Large intestine (tissue), 3 donors: ENCODE measurements around the gene MPRIP. TPM values are rescaled to one million over a fixed set of nuclear protein-coding genes. Genes with fewer than 3 reads are reported as not detected.

Experiments
- DNase-seq, 2 donors: peaks; one replicate each; pipeline versions ENCODE4 v3.0.0 to v3.0.0-alpha.2; 2013
- H3K27ac ChIP-seq: one replicate; pipeline ENCODE4 v1.5.1; 2013; ENCODE audit warnings: low read length
- H3K27me3 ChIP-seq: 2 replicates; pipeline ENCODE4 v1.6.1; 2013; ENCODE audit warnings: low read length; ENCODE audit not compliant: control insufficient read depth, insufficient read depth
- H3K36me3 ChIP-seq: 2 replicates; pipeline ENCODE4 v1.6.1; 2013; ENCODE audit warnings: low read length; ENCODE audit not compliant: control insufficient read depth, insufficient read depth
- H3K4me1 ChIP-seq: one replicate; pipeline ENCODE4 v1.6.1; 2013; ENCODE audit warnings: low read length; ENCODE audit not compliant: control insufficient read depth, insufficient read depth
- H3K4me3 ChIP-seq: one replicate; pipeline ENCODE4 v1.5.1; 2013; ENCODE audit warnings: low read length
- H3K9me3 ChIP-seq: one replicate; pipeline ENCODE4 v1.6.1; 2013; ENCODE audit warnings: mild to moderate bottlenecking, low read depth, low read length, moderate library complexity; ENCODE audit not compliant: control insufficient read depth
- WGBS: methylation state at CpG from one replicate; pipeline ENCODE4 v1.1.5; 2013; ENCODE audit warnings: low lambda C conversion rate; ENCODE audit not compliant: insufficient coverage; 5-methylcytosine and 5-hydroxymethylcytosine counted together
- polyA plus RNA-seq: library from polyadenylated mRNA; unstranded; fragments of 120-200 nt; gene quantifications from one replicate; pipeline ENCODE4 v1.2.1, GENCODE V29; 2013

MPRIP gene
- polyA plus RNA-seq, 1 donor = 178 TPM

DNA sequence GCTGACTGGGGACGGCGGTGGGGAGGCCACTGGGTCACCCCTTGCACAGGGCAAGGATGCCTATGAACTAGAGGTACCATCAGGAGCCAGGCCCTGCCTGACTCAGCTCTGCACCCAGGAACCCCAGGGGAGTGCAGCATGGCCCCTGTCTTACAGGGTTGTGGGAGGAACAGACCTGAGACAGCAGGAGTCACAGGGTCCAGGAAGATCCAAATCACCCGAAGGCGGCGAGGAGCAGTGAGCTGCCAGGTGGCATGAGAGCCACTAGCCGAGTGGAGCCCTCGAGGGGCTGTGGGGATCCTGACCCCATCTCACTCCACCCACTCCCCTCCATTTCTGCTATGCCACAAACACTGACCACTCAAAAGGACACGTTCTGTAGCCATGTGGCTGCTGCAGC is 133.1 kb downstream of the MPRIP start:
- WGBS = no CpG with 5 or more reads among the region's 8 CpGs
- DNase-seq = no peak
- Histone ChIP-seq H3K4me3 (no peak overlapping the region), H3K27me3 (no peaks in the 10 kb centered on the region), H3K9me3 (no peaks in the 10 kb centered on the region), H3K36me3 (peaks cover 96% of the 10 kb centered on the region), H3K4me1 (no peaks in the 10 kb centered on the region), H3K27ac (no peak overlapping the region)

- no peak overlapping the region for H3K27ac ChIP-seq
- peaks cover 97% of the 10 kb centered on the region for H3K36me3 ChIP-seq
- no peak for DNase-seq
Measured at GRCh38 chr17:17175917-17176316, 133.7 kb downstream of the MPRIP start.

DNA sequence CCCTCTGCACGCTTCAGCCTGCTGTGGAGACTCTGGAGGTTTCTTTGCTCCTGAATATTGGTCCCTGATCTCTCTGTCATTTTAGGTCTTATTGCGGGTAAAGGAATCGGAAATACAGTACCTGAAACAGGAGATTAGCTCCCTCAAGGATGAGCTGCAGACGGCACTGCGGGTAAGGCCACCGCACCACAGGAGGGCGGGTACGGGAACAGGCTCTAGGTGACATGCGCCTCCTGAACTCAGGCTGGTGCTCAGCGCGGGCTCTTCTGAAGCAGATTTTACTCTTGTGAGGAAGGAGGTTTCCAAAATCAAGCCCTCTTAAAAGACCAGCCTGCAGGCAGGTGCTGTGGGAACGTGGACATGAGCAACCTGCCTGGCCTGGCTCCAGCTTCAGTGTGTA is 134.1 kb downstream of the MPRIP start:
- Histone ChIP-seq H3K36me3 (peaks cover 97% of the 10 kb centered on the region), H3K27ac (no peak overlapping the region), H3K27me3 (no peaks in the 10 kb centered on the region), H3K9me3 (no peaks in the 10 kb centered on the region), H3K4me3 (no peak overlapping the region), H3K4me1 (no peaks in the 10 kb centered on the region)
- DNase-seq = no peak
- no CpG with 5 or more reads among the region's 12 CpGs for WGBS

More at GRCh38 chr17:17175917-17176316, 133.7 kb downstream of the MPRIP start:
- no peaks in the 10 kb centered on the region for H3K27me3 ChIP-seq
- H3K4me3 ChIP-seq = no peak overlapping the region
- no peaks in the 10 kb centered on the region for H3K4me1 ChIP-seq
- no peaks in the 10 kb centered on the region for H3K9me3 ChIP-seq
- no CpG with 5 or more reads among the region's 12 CpGs for WGBS

GRCh38 chr17:17177176-17177575 is 134.9 kb downstream of the MPRIP start:
- Histone ChIP-seq H3K27me3 (no peaks in the 10 kb centered on the region), H3K9me3 (no peaks in the 10 kb centered on the region), H3K27ac (no peak overlapping the region), H3K4me3 (no peak overlapping the region), H3K36me3 (peaks cover 97% of the 10 kb centered on the region), H3K4me1 (no peaks in the 10 kb centered on the region)
- no peak for DNase-seq
- WGBS = no CpG with 5 or more reads among the region's 12 CpGs

DNA sequence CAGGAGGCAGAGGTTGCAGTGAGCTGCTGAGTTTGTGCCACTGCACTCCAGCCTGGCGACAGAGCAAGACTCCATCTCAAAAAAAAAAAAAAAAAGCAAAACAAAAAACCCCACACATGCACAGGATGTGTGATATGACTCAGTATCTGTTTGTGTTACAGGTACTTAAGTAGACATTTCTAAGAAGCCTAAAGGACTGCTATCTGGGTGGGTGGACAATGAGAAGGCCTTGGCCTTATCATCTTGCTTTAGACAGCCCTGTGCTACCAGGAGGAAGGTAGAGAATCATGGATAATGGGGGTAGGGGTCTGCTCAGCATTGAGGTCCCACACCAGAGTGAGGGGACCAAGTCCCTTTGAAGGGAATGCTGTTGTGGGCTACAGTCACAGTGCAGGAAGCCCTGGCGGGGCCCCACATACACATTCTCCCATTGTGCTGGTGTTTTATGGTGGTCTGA is 137.1 kb downstream of the MPRIP start:
- WGBS = no CpG with 5 or more reads among the region's 2 CpGs
- DNase-seq = no peak
- no peaks in the 10 kb centered on the region for H3K27me3 ChIP-seq
- H3K4me1 ChIP-seq = no peaks in the 10 kb centered on the region
- H3K9me3 ChIP-seq = no peaks in the 10 kb centered on the region
- H3K27ac ChIP-seq = no peak overlapping the region
- no peak overlapping the region for H3K4me3 ChIP-seq
- H3K36me3 ChIP-seq = peaks cover 93% of the 10 kb centered on the region

GRCh38 chr17:17180141-17180603 is 137.9 kb downstream of the MPRIP start:
- no peaks in the 10 kb centered on the region for H3K9me3 ChIP-seq
- peaks cover 92% of the 10 kb centered on the region for H3K36me3 ChIP-seq
- H3K4me3 ChIP-seq = no peak overlapping the region
- H3K27me3 ChIP-seq = no peaks in the 10 kb centered on the region
- no peak for DNase-seq
- no peaks in the 10 kb centered on the region for H3K4me1 ChIP-seq
- WGBS = no CpG with 5 or more reads among the region's 9 CpGs
- no peak overlapping the region for H3K27ac ChIP-seq

DNA sequence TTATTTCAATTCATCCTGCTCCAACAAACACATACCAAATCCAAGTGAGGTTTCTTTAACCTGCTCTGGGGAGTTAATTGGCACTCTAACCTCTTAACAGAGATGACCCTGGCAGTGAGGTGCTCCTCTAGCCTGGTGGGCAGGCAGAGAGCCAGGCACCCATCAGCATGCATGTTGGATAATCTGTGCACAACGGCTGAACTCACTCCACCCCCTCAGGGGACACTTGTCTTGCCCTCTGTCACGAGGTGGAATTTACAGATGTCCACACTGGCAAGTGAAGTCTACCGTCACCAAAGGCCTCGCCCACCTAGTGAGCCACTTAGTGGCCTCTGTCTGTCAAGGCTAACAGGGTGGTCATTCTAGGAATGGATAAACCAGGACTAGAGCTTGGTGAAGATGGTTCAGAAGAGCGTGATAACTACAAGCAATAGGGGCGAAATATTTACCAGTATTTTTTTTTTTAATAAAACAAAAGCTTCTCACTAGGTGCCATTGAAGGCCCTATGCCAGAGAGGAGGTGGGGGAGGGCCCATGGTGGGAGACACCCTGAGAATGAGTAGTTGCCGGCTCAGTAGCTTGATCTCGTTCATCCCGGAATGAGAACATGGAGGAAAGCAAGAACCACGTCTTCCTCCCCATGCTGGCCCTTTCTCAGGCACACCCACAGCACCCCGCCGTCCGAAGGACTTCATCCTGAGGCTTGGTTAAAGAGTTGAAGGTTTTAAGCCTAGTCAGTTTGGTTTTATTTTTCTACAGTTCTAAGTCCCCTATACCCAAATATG is 138.7 kb downstream of the MPRIP start:
- no peaks in the 10 kb centered on the region for H3K4me1 ChIP-seq
- 100% methylated on average over 3 of the region's 13 CpGs for WGBS

DNA sequence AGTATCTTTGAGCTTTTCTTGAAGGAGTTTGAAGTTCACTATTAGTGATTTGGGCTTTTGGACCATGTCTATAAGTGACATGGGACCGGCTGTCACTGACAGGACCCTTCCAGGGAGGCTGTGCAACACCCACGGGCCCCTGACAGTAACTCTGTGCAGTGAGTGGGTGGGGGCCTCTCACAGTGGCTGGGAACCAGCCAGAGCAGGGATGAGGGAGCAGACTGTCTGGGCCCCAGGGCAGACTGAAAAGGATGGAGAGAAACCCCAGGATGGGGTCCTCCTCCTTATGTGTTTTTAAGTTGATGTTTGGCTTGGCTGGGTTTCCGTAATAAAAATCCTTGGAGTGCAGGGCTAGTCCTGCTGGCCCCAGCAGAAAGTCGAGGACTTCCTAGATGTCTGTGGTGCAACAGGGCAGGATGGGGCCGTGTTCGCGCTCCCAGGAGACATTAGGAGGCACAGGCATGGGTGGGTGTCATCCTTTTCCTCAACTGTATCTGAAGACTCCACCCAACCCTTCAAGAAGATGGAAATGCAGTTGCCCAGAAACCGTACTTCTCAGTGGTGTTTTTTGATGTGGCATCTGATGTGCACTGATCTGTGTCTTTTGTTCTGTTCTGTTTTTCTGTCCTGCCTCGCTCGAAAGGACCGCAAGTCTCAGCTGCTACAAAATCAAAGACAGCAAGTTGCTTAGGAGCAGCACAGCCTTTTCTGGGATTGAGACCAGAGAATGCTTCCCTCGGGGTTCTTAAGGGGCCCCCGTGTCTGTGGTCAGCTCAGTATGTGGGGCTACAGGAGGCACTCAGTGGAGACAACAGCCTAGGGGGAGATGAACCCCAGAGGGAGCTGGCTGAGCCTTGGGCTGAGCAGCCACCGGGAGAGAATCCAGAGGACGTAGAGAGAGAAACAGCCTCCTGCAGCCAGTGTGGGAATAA is 139.7 kb downstream of the MPRIP start:
- Histone ChIP-seq H3K36me3 (peaks cover 86% of the 10 kb centered on the region), H3K27ac (no peak overlapping the region), H3K4me1 (no peaks in the 10 kb centered on the region), H3K9me3 (no peaks in the 10 kb centered on the region), H3K27me3 (no peaks in the 10 kb centered on the region), H3K4me3 (no peak overlapping the region)
- no peak for DNase-seq
- WGBS = no CpG with 5 or more reads among the region's 15 CpGs

More for the DNA sequence above, 138.7 kb downstream of the MPRIP start:
- DNase-seq = no peak
- H3K27ac ChIP-seq = no peak overlapping the region
- H3K4me3 ChIP-seq = no peak overlapping the region
- H3K36me3 ChIP-seq = peaks cover 88% of the 10 kb centered on the region
- no peaks in the 10 kb centered on the region for H3K9me3 ChIP-seq
- no peaks in the 10 kb centered on the region for H3K27me3 ChIP-seq

DNA sequence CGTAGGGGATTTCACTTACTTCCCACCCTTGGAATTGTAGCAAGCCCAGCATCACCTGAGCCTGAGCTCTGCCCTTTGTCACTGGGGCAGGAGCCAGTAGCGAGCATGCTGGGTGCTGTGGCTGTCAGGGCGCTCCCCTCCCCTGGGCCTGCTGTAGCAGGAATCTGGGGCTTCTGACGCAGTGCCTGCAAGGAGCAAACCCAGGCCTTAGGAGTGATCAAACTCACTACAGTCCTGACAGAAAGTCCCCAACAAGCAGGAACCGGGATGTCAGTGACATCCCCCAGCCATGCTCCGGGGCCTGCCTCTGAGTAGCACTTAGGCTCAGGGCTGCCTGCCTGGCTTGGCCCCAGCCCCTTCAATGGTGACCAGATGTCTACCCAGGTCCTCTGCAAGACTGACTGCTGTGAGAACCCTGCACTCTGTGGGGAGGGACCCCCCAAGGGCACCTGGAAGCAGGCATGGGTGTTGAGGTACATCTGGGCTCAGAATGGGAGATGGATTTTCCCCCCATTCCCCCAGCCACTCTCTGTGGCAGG is 140.4 kb downstream of the MPRIP start:
- Histone ChIP-seq H3K4me3 (no peak overlapping the region), H3K27me3 (no peaks in the 10 kb centered on the region), H3K4me1 (no peaks in the 10 kb centered on the region), H3K27ac (no peak overlapping the region), H3K9me3 (no peaks in the 10 kb centered on the region), H3K36me3 (peaks cover 86% of the 10 kb centered on the region)
- WGBS = no CpG with 5 or more reads among the region's 6 CpGs
- no peak for DNase-seq

DNA sequence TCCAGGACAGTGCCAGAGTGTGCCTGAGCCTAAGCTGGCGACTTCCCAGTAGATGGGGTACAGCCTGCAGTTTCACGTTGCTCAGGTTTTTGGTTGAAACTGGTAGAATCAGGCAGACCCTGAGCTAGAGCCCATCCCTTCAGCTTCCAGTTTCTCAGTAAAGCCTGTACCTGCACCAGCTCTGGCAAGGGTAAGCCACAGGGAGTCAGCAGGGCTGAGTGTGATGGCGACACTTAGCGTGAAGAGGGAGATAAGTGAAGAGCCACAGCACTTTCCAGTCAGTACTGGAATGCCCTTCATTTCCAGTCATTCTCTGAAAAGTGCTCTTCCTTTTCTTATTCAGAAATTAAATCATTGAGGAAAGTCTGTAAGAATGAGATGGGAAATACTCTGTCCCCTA is 141.5 kb downstream of the MPRIP start:
- no peak overlapping the region for H3K4me3 ChIP-seq
- H3K27me3 ChIP-seq = no peaks in the 10 kb centered on the region
- peaks cover 83% of the 10 kb centered on the region for H3K36me3 ChIP-seq
- DNase-seq = no peak
- no peak overlapping the region for H3K27ac ChIP-seq
- no peaks in the 10 kb centered on the region for H3K9me3 ChIP-seq
- H3K4me1 ChIP-seq = no peaks in the 10 kb centered on the region
- WGBS = no CpG with 5 or more reads among the region's 4 CpGs
